ENCODE results near the gene PANK2.

DNA sequence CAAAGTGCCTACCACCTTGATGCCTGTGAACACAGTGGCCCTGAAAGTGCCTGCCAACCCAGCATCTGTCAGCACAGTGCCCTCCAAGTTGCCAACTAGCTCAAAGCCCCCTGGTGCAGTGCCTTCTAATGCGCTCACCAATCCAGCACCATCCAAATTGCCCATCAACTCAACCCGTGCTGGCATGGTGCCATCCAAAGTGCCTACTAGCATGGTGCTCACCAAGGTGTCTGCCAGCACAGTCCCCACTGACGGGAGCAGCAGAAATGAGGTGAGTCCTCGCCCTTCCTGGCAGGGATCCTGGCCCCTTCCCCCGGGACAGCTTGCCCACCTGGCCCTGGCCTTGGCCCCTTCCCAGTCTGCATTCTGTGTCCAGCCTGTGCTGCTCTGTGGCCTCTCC is 24.7 kb upstream of the PANK2 start:
- TF ChIP-seq, protein P1, sequence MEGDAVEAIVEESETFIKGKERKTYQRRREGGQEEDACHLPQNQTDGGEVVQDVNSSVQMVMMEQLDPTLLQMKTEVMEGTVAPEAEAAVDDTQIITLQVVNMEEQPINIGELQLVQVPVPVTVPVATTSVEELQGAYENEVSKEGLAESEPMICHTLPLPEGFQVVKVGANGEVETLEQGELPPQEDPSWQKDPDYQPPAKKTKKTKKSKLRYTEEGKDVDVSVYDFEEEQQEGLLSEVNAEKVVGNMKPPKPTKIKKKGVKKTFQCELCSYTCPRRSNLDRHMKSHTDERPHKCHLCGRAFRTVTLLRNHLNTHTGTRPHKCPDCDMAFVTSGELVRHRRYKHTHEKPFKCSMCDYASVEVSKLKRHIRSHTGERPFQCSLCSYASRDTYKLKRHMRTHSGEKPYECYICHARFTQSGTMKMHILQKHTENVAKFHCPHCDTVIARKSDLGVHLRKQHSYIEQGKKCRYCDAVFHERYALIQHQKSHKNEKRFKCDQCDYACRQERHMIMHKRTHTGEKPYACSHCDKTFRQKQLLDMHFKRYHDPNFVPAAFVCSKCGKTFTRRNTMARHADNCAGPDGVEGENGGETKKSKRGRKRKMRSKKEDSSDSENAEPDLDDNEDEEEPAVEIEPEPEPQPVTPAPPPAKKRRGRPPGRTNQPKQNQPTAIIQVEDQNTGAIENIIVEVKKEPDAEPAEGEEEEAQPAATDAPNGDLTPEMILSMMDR (conservative IDR thresholded peaks at IDR 0.05) = no peak
- no peak for TF ChIP-seq ZFX (IDR thresholded peaks at IDR 0.05)
